ELF-1 (cell line): ENCODE data around the gene RTP4.

Experiments used
- DNase-seq: peaks from one replicate; pipeline ENCODE4 v3.0.0-alpha.2; 2016; ENCODE audit warnings: low read depth, low spot score

Gene RTP4

DNA sequence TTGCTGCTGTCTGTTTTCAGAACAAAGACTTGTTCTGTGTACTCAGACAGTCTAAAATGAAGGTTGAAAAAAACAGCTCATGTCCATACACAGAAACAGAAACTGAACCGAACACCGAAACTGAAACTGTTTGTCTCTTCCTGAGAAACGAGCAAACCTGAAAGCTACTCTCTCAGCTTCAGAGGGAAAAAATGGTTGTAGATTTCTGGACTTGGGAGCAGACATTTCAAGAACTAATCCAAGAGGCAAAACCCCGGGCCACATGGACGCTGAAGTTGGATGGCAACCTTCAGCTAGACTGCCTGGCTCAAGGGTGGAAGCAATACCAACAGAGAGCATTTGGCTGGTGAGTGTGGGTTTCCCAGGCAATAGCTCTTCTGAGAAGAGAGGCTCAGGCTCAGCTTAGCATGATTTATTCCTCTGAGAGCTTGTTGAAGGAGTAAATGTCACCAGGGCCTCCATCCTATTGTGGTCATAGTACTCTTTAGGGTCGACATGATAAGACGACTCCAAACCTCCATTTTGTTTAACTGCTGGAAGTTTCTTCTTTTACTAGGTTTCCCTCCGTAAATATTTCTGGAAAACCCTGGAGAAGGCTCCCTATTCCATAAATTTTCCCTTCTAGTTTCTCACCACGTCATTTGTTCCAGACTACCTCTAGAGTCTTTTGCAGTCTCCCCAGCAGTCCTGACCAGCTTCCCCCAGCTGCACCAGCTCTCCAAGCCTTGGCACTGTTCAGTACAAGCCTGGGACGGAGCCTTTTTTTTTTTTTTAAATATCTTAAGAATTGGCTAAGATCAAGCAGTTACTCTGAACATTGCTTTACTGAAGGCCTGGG lies at the start of gene RTP4:
RTP4 (plus strand) TSS at position 135 of the 838 bp plus-strand sequence; CDS start at position 192, 57 bp downstream.
- no peak for DNase-seq

GRCh38 chr3:187318819-187319616 lies 49.2 kb upstream of the RTP4 start:
- peak; percentile 54 for DNase-seq

GRCh38 chr3:187319699-187320302 lies 48.4 kb upstream of the RTP4 start:
- DNase-seq = peak; percentile 89

DNA sequence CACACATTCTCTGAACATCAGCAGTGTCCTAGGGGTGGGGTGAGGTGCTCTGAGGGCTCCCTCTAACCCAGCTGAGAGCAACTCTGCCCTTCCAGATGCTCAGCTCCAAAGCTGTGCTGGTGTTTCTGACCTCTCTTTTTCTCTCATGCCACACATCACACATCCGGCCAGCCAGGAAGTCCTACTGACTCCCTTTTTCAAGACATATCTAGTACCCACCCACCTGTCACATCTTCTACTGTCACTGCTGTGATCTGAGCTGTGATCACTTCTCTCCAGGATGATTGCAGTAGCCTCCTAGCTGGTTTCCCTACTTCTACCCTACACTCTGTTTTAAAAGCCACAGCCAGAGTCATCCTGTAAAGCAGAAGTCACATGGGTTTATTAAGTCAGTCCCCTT lies 46.4 kb upstream of the RTP4 start:
- DNase-seq = no peak

GRCh38 chr3:187322291-187322690 lies 45.9 kb upstream of the RTP4 start:
- DNase-seq = no peak

DNA sequence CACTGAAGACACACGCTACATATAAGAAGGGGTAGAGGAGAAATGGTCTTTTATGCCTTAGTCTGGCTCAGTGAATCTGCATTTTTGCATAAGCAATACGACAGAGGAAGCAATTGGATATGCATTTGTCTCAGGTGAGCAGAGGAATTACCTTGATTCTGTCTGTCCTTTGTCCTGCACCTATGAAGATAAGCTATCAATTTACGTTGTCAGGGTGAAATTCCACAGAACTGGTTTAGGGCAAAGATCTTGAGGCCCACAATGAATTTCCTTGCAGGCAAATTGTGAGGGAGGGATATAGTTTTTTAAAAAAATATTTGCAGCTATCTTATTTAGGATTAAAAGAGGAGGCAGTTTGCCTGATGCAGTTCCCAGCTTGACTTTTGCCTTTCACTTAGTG lies 45.1 kb upstream of the RTP4 start:
- no peak for DNase-seq

DNA sequence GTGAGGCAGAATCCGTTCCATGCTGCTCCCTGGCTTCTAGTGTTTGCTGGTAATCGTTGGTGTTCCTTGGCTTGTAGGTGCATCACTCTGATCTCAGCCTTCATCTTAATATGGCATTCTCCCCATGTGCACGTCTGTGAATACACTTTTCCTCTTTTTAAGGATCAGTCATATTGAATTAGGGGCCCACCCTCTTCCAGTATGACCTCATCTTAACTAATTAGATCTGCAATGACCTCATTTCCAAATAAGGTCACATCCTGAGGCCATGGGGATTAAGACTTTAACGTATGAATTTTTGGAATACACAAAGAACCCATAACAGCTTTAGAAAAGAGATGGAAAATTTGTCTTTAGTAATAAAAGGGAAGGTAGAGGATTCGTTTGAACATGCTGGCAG lies 42.6 kb upstream of the RTP4 start:
- DNase-seq = no peak

- no peak for DNase-seq
These were observed 40.3 kb upstream of the RTP4 start for GRCh38 chr3:187327845-187328244.

GRCh38 chr3:187328691-187329090 lies 39.5 kb upstream of the RTP4 start:
- no peak for DNase-seq

- no peak for DNase-seq
These were observed 33.3 kb upstream of the RTP4 start for GRCh38 chr3:187334904-187335303.

GRCh38 chr3:187336322-187336721 lies 31.9 kb upstream of the RTP4 start:
- DNase-seq = peak; percentile 18

- DNase-seq = no peak
These were observed 27.6 kb upstream of the RTP4 start for GRCh38 chr3:187340578-187340977.

DNA sequence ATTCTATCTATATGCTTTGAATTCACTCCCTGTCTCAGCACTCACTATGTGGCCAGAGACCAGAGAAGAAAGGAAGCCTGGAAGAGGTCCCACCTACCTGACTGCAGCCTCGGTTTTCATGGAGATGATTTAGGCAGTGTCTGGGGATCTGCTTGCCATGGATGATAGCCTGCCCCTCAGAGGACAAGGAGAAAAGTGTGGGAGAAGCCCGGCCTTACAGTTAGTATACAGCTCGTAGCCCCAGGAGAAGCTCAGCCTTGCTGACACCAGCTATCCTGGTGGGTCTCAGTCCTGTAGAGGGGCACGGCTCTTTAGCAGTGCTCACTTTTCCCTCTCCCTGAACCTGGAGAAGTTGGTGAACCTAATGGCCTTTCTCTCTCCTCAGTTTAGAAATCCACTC lies 25.9 kb upstream of the RTP4 start:
- DNase-seq = no peak

GRCh38 chr3:187343670-187344069 lies 24.5 kb upstream of the RTP4 start:
- DNase-seq = no peak

GRCh38 chr3:187352581-187353575 lies 15.3 kb upstream of the RTP4 start:
- DNase-seq = peak; percentile 40

DNA sequence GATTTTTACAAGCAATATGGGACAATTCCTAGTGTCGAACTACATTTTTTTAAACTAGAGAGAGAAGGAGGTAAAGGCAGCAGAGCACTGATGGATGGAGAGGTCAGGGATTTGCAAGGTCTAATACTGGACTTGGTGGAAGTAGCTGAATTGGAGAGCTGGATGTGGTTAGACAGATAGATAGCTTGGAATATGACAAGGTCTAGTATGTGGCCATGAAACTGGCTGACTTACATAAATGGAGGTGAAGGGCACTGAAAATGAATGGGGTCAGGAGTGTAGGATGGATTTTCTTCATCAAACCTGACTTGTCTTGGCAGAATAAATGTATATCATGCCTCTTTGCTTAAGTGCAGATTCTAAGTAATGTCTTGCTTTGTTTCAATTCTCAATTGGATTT lies 10.1 kb upstream of the RTP4 start:
- no peak for DNase-seq

DNA sequence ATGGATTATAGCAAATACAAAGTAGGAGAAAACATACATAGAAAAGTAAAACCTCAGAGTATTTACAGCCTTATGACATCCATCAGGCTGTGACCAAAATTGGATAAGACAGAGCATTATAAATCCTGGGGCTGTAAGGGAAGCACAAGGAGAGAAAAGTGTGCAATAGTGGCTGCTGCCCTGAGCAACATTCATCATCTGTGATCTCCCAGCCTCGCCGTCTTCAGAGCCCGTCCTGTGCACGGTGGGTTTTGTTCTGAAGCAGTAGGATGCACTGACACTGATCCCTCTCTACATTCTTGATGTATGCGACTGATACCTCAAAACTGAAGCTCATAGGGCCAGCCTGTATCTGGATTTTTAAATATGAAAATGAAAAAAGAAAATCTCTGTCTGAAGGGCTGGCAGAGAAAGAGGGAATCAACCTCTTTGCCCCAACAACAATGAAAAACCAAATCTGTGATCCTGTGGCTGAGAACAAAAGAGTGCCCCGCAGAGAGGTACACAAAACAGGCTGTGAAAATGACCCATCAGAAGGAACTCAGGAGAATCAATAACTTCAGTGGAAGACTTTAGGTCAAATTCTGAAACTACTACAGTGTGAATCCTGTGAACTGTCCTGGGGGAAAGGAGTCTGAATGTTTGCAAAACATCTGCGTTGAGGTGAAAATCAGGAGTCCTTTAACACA lies 8.2 kb upstream of the RTP4 start:
- peak; percentile 20 for DNase-seq

DNA sequence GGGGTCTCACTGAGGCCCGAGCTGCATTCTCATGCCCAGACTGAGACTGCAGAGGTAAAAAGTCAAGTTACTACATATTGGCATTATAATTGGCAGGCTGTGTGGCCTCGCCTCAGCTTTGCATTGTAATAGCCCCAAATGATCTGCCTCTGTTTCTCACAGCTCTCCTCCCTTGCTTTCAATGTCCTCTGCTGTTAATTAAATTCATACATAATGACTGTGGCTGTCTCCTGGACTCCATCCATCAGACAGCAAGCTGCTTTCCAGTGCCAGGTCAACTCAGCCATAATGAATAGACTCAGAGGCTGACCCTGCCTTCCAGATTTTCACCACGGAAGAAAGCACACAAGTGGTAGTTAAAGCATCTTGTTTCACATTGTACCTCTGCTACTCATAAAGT lies 7.6 kb upstream of the RTP4 start:
- no peak for DNase-seq

DNA sequence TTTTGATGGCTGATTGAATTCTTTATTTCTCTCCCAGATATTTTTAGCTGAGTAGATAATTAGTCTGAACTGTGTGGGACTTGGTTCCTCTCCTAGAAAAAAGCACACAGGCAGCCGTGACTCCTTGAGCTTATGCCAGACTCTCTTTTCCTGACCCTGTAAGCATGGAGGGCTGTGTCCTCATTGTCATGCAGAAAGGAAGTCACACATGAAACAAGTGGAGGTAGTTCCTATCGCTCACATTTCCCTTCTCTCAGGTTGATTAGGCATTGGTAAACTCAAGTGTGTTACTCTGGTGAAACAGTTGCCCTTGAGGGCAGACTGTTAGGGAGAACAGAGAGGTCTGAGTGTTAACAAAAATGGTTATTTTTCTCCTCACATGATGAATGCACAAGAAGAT lies 6.3 kb upstream of the RTP4 start:
- DNase-seq = peak; percentile 41

- no peak for DNase-seq
These were observed 553 bp upstream of the RTP4 start for GRCh38 chr3:187367561-187368103.
